OCI-LY3 (cell line): ENCODE results near the gene KLHL10.
A peak's percentile ranks its signal among the peaks of the same experiment; 100 is the strongest.

Experiments used
- H2AFZ ChIP-seq: fragments of 200-600, 300-600 bp; shearing (Covaris generic); 2 replicates; pipeline ENCODE4 v1.6.0; 2014; ENCODE audit warnings: antibody characterized with exemption, low read depth, low read length
- H3K27ac ChIP-seq: fragments of 200-600, 300-600 bp; sonication (generic); 2 replicates; pipeline ENCODE4 v1.5.1; 2014; ENCODE audit warnings: mild to moderate bottlenecking, low read length, moderate library complexity, mixed read lengths
- H3K27me3 ChIP-seq: fragments of 200-600, 300-600 bp; sonication (generic); 2 replicates; pipeline ENCODE4 v1.6.1; 2014; ENCODE audit warnings: low read depth, low read length, mixed read lengths
- H3K36me3 ChIP-seq: fragments of 200-600, 300-600 bp; sonication (generic); replicated peaks from 2 replicates; pipeline ENCODE3; 2014; ENCODE audit warnings: low read depth, low read length, mixed read lengths
- H3K4me1 ChIP-seq: fragments of 300-600, 200-600 bp; sonication (generic); 2 replicates; pipeline ENCODE4 v1.6.1; 2014; ENCODE audit warnings: low read length, mixed read lengths
- H3K4me2 ChIP-seq: fragments of 200-600, 300-600 bp; sonication (generic); 2 replicates; pipeline ENCODE4 v1.6.1; 2014; ENCODE audit warnings: low read length, mixed read lengths
- H3K4me3 ChIP-seq: fragments of 300-600, 200-600 bp; sonication (generic); 2 replicates; pipeline ENCODE4 v1.5.1; 2014; ENCODE audit warnings: antibody characterized with exemption, mild to moderate bottlenecking, low read length, moderate library complexity
- H3K79me2 ChIP-seq: fragments of 300-600, 200-600 bp; shearing (Covaris generic); 2 replicates; pipeline ENCODE4 v1.6.1; 2014; ENCODE audit warnings: mild to moderate bottlenecking, low read length, mixed read lengths
- H3K9ac ChIP-seq: fragments of 300-600, 200-600 bp; shearing (Covaris generic); 2 replicates; pipeline ENCODE4 v1.6.0; 2014; ENCODE audit warnings: mild to moderate bottlenecking, low read length, moderate library complexity
- H3K9me3 ChIP-seq: fragments of 200-600, 300-600 bp; shearing (Covaris generic); 2 replicates; pipeline ENCODE4 v1.6.1; 2014; ENCODE audit warnings: low read length, mixed read lengths; ENCODE audit not compliant: insufficient read depth
- H4K20me1 ChIP-seq: fragments of 200-600, 300-600 bp; sonication (generic); 2 replicates; pipeline ENCODE4 v1.6.1; 2016; ENCODE audit warnings: low read length, mixed read lengths; ENCODE audit not compliant: insufficient read depth
- EZH2phosphoT487 ChIP-seq: fragments of 200-600 bp; shearing (Covaris generic); IDR thresholded peaks from 2 replicates; pipeline ENCODE4 v1.6.1; 2018; ENCODE audit warnings: antibody characterized with exemption, mixed run types, low read depth
- TF ChIP-seq, protein P1 (sequence below): fragments of 200-600, 300-600 bp; sonication (generic); IDR thresholded peaks from 2 replicates; pipeline ENCODE4 v1.5.1; 2014; ENCODE audit warnings: antibody characterized with exemption, low read length, low read depth

The KLHL10 gene

DNA sequence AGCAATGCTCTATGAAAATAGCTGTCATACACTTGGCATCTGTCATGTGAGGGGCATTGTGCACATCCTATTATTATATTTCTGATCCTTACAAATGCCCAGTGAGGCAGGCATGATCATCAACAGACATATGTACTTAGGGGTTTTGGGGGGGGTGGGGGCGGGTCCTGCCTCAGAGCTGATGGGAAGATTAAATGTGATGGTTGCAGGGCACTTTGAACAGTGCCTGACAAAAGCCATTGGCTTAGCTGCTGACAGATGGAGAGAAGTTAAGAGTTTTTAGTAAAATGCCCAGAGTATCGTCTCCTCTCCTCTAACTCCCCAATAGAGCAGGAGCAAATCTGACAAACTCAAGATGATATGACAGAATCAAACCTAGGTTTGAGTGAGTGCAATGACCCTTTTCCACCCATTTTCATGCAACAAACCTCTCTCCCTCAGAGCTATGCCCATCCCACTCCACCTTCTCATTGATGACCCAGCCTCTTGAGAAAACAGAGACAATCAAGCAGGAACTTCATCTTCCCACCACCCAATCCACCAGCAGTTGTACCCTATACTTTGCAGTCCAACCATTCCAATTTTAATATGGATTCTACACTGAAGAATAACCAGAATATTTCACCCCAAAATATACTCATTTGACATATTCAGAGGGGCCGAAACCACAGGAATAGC, 22.8 kb downstream of the KLHL10 start:
- H3K27me3 ChIP-seq: no peaks in the 10 kb centered on the region
- no peak for TF ChIP-seq EZH2phosphoT487
- TF ChIP-seq, protein P1, sequence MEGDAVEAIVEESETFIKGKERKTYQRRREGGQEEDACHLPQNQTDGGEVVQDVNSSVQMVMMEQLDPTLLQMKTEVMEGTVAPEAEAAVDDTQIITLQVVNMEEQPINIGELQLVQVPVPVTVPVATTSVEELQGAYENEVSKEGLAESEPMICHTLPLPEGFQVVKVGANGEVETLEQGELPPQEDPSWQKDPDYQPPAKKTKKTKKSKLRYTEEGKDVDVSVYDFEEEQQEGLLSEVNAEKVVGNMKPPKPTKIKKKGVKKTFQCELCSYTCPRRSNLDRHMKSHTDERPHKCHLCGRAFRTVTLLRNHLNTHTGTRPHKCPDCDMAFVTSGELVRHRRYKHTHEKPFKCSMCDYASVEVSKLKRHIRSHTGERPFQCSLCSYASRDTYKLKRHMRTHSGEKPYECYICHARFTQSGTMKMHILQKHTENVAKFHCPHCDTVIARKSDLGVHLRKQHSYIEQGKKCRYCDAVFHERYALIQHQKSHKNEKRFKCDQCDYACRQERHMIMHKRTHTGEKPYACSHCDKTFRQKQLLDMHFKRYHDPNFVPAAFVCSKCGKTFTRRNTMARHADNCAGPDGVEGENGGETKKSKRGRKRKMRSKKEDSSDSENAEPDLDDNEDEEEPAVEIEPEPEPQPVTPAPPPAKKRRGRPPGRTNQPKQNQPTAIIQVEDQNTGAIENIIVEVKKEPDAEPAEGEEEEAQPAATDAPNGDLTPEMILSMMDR: no peak
- H3K79me2 ChIP-seq: peaks cover 88% of the 10 kb centered on the region
- H2AFZ ChIP-seq: no peak overlapping the region
- no peaks in the 10 kb centered on the region for H3K36me3 ChIP-seq
- H4K20me1 ChIP-seq: peaks cover 43% of the 10 kb centered on the region
- no peak overlapping the region for H3K4me2 ChIP-seq
- peaks cover 11% of the 10 kb centered on the region for H3K4me1 ChIP-seq
- no peak overlapping the region for H3K9ac ChIP-seq
- no peak overlapping the region for H3K4me3 ChIP-seq
- H3K27ac ChIP-seq: no peak overlapping the region
- H3K9me3 ChIP-seq: no peaks in the 10 kb centered on the region

DNA sequence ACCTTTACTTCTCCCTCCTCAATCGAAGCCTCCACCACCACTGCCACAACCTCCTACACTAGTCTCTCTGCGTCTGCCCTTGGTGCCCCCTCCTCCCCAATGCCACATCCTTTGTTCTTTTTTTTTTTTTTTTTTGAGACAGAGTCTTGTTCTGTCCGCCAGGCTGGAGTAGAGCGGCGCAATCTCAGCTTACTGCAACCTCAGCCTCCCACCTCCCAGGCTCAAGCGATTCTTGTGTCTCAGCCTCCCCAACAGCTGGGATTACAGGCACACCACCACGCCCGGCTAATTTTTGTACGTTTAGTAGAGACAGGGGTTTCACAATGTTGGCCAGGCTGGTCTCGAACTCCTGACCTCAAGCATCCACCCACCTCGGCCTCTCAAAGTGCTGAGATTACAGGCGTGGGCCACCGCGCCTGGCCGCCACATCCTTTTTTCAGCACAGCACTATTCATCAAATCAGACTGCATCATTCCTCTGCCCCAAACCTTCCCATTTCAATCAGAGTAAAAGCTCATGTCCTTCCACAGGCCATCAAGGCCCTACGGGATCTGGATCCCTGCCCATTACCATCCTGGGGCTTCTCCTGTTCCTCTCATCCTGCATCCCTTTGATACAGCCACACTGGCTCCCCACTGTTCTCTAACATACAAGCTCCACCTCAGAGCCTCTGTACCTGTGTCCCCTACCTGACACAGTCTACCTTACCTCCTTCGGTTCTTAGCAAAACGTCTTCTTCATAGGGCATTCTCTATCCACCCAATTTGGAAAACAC, 25.6 kb downstream of the KLHL10 start:
- Histone ChIP-seq H4K20me1 (peaks cover 43% of the 10 kb centered on the region), H3K79me2 (peaks cover 65% of the 10 kb centered on the region), H3K36me3 (peaks cover 10% of the 10 kb centered on the region), H3K4me1 (peaks cover 11% of the 10 kb centered on the region), H3K9ac (peak overlapping the region; percentile 88; the same call in 1 of the 2 replicates), H3K27me3 (no peaks in the 10 kb centered on the region), H3K27ac (no peak overlapping the region), H2AFZ (no peak overlapping the region), H3K9me3 (no peaks in the 10 kb centered on the region), H3K4me2 (peak overlapping the region; percentile 98), H3K4me3 (peak overlapping the region; percentile 95)
- TF ChIP-seq, protein P1: no peak
- no peak for TF ChIP-seq EZH2phosphoT487

DNA sequence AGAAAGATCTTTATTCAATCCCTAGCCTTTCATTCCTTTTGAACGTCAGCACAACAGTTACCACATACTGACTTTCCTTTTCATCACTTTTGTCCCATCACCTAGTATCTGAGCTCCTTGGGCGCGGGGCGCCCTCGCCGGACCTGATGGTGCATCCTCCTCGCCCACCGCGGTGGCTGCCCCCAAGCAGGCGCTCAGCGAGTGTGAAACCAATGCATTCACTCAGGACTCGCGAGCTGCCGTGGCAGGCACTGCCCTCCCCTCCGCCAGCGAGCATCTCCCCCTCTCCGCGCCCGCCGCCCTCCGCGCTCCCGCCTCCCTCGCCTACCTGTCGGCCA, 26.8 kb downstream of the KLHL10 start:
- H3K27me3 ChIP-seq: no peaks in the 10 kb centered on the region
- H2AFZ ChIP-seq: peak overlapping the region; percentile 64
- H4K20me1 ChIP-seq: peaks cover 38% of the 10 kb centered on the region
- peak overlapping the region; percentile 98 for H3K4me2 ChIP-seq
- H3K9ac ChIP-seq: peak overlapping the region; percentile 88
- no peak for TF ChIP-seq EZH2phosphoT487
- TF ChIP-seq, protein P1: no peak
- H3K9me3 ChIP-seq: no peaks in the 10 kb centered on the region
- peaks cover 54% of the 10 kb centered on the region for H3K79me2 ChIP-seq
- peak overlapping the region; percentile 95 for H3K4me3 ChIP-seq
- peaks cover 20% of the 10 kb centered on the region for H3K36me3 ChIP-seq
- H3K4me1 ChIP-seq: peaks cover 11% of the 10 kb centered on the region
- no peak overlapping the region for H3K27ac ChIP-seq

DNA sequence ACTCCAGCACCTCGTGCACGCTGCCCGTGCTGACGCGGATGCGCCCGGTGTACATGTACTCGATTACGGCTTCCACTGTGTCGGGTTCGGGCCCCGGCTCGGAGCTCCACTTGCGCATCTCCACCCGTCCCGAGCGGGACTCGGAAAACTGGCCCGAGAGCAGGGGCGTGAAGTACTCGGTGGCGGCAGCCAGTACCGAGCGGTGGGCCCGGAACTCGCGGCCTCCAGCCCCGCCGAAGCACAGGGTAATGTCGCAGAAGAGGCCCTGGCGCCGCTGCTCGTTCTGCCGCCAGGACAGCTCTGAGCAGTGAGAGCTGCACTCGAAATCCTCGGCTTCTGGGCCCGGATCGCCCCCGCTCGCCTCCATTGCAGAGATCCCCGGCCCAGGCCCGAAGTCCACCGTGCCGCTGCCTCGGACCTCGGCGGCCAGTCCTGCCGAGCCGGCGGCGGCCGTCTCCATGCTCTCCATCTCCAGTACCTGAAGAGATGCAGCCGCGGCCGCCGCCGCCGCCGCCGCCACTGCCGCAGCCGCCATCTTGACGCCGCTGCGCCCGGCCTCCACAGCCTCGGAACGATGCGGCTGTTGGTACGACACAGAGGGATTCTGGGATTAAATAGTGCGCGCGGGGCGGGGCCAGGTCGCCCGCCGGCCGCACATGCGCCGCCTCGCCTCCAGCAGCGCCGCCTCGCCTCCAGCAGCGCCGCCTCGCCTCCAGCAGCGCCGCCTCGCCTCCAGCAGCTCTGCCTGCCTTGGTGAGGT, 27.4 kb downstream of the KLHL10 start, which contains the start of gene KLHL11:
KLHL11 (minus strand) TSS at position 588 of the 760 bp plus-strand sequence; CDS start at position 535, 53 bp downstream.
- Histone ChIP-seq H3K4me1 (peaks cover 11% of the 10 kb centered on the region), H3K4me2 (peak within 1 kb of the TSS; percentile 98), H3K27ac (peak within 1 kb of the TSS; percentile 57), H3K27me3 (no peaks in the 10 kb centered on the region), H3K4me3 (peak within 1 kb of the TSS; percentile 95), H3K79me2 (peaks cover 49% of the 10 kb centered on the region), H3K9me3 (no peaks in the 10 kb centered on the region), H3K36me3 (peaks cover 24% of the 10 kb centered on the region), H2AFZ (peak within 1 kb of the TSS; percentile 64), H4K20me1 (peaks cover 34% of the 10 kb centered on the region), H3K9ac (peak within 1 kb of the TSS; percentile 88)
- TF ChIP-seq, protein P1: no peak
- no peak for TF ChIP-seq EZH2phosphoT487
